SK-N-SH (cell line): ENCODE data around the gene NRN1L.
A peak's percentile ranks its signal among the peaks of the same experiment; 100 is the strongest.

Source experiments
- CHD2 ChIP-seq: fragments of 150-350 bp; IDR thresholded peaks from 2 replicates; pipeline ENCODE4 v1.6.1; 2018; ENCODE audit warnings: low read length; ENCODE audit not compliant: partially characterized antibody
- CTCF ChIP-seq: fragments of 200-600 bp; sonication (generic); IDR thresholded peaks from 2 replicates; pipeline ENCODE4 v1.6.1; 2017; ENCODE audit warnings: antibody characterized with exemption, mild to moderate bottlenecking, moderate library complexity
- EP300 ChIP-seq, 2 experiments: IDR thresholded peaks; 2 replicates each; pipeline versions ENCODE4 v1.4.0 to v1.6.1; 2012; ENCODE audit warnings: borderline replicate concordance in 1 of 2, low read depth in 1 of 2, low read length in 1 of 2
- FOXJ3 ChIP-seq: sonication (generic); formaldehyde crosslinking; IDR thresholded peaks from 2 replicates; pipeline ENCODE4 v1.5.1; 2020; ENCODE audit warnings: mild to moderate bottlenecking, missing genetic modification reagents
- MXI1 ChIP-seq: IDR thresholded peaks from 2 replicates; pipeline ENCODE4 v1.6.1; 2012; ENCODE audit warnings: mild to moderate bottlenecking, low read depth, low read length, improper control_type of control experiment
- NFIC ChIP-seq: IDR thresholded peaks from 2 replicates; pipeline ENCODE4 v1.4.0; 2012; ENCODE audit warnings: borderline replicate concordance
- POLR2AphosphoS5 ChIP-seq: IDR thresholded peaks from 2 replicates; pipeline ENCODE4 v1.6.1; 2012; ENCODE audit warnings: low read depth, low read length
- RAD21 ChIP-seq: IDR thresholded peaks from 2 replicates; pipeline ENCODE4 v1.6.1; 2012; ENCODE audit warnings: mild to moderate bottlenecking, low read length
- REST ChIP-seq: IDR thresholded peaks from 2 replicates; pipeline ENCODE4 v1.6.1; 2012; ENCODE audit warnings: mild to moderate bottlenecking, low read depth, low read length, moderate library complexity
- RFX5 ChIP-seq: IDR thresholded peaks from 2 replicates; pipeline ENCODE4 v1.6.1; 2012; ENCODE audit warnings: mild to moderate bottlenecking, improper control_type of control experiment, low read length
- RXRA ChIP-seq: IDR thresholded peaks from 2 replicates; pipeline ENCODE4 v1.4.0; 2012; ENCODE audit warnings: low read depth, mild to moderate bottlenecking, borderline replicate concordance
- TEAD4 ChIP-seq: IDR thresholded peaks from 2 replicates; pipeline ENCODE4 v1.4.0; 2012; ENCODE audit warnings: mild to moderate bottlenecking, borderline replicate concordance; ENCODE audit not compliant: insufficient read depth
- ZBTB33 ChIP-seq: IDR thresholded peaks from 2 replicates; pipeline ENCODE4 v1.4.0; 2012; ENCODE audit warnings: low read depth, borderline replicate concordance
- TF ChIP-seq, protein P1 (sequence below): IDR thresholded peaks from 2 replicates; pipeline ENCODE4 v1.4.0; 2012; ENCODE audit warnings: low read depth

DNA sequence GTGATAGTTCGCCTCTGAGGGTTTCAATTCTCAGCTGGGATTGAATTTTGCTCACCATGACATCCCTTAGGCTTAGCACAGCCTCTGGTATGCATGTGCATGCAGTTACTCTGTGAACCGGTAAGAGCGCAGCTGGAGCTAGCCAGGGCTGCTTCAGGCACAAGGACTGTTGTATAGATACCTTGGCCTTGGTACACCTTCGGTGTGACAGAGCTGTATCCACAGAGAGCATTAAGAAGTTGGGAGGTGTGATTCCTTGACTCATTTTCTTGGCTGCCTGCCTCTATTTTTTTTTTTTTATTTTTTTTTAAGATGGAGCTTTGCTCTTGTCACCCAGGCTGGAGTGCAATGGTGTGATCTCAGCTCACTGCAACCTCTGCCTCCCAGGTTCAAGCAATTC, 40.2 kb upstream of the NRN1L start:
- no peak for TF ChIP-seq TEAD4
- TF ChIP-seq POLR2AphosphoS5: no peak
- TF ChIP-seq CTCF: no peak; the same call in 1 of the 2 replicates
- TF ChIP-seq FOXJ3 (CRISPR knock-in tag): no peak
- TF ChIP-seq EP300 (IDR thresholded peaks at IDR 0.05; ENCODE audit: borderline replicate concordance in 1 of 2, low read depth in 1 of 2, low read length in 1 of 2): no peak
- no peak for TF ChIP-seq RFX5
- TF ChIP-seq, protein P1, sequence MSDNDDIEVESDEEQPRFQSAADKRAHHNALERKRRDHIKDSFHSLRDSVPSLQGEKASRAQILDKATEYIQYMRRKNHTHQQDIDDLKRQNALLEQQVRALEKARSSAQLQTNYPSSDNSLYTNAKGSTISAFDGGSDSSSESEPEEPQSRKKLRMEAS: no peak
- no peak for TF ChIP-seq CHD2
- TF ChIP-seq RAD21: no peak
- TF ChIP-seq MXI1: peak; percentile 53; the same call in 1 of the 2 replicates
- TF ChIP-seq ZBTB33: no peak
- no peak for TF ChIP-seq RXRA
- TF ChIP-seq REST: no peak
- no peak for TF ChIP-seq NFIC
